Activated CD8-positive, alpha-beta memory T cell treated with anti-CD3 and anti-CD28 coated beads for 48 hours (primary cell): ENCODE results near the gene LAMA1.
"Not testable (repeated sequence)": the region's sequence is repeated elsewhere in the genome, so short reads cannot be mapped to it uniquely, and the experiment has no call there.

Experiments
- DNase-seq, 3 experiments: peaks; one replicate each; pipeline ENCODE4 v3.0.0-alpha.2; 2020; ENCODE audit warnings: low read depth in 2 of 3, low spot score in 2 of 3

LAMA1 gene, protein sequence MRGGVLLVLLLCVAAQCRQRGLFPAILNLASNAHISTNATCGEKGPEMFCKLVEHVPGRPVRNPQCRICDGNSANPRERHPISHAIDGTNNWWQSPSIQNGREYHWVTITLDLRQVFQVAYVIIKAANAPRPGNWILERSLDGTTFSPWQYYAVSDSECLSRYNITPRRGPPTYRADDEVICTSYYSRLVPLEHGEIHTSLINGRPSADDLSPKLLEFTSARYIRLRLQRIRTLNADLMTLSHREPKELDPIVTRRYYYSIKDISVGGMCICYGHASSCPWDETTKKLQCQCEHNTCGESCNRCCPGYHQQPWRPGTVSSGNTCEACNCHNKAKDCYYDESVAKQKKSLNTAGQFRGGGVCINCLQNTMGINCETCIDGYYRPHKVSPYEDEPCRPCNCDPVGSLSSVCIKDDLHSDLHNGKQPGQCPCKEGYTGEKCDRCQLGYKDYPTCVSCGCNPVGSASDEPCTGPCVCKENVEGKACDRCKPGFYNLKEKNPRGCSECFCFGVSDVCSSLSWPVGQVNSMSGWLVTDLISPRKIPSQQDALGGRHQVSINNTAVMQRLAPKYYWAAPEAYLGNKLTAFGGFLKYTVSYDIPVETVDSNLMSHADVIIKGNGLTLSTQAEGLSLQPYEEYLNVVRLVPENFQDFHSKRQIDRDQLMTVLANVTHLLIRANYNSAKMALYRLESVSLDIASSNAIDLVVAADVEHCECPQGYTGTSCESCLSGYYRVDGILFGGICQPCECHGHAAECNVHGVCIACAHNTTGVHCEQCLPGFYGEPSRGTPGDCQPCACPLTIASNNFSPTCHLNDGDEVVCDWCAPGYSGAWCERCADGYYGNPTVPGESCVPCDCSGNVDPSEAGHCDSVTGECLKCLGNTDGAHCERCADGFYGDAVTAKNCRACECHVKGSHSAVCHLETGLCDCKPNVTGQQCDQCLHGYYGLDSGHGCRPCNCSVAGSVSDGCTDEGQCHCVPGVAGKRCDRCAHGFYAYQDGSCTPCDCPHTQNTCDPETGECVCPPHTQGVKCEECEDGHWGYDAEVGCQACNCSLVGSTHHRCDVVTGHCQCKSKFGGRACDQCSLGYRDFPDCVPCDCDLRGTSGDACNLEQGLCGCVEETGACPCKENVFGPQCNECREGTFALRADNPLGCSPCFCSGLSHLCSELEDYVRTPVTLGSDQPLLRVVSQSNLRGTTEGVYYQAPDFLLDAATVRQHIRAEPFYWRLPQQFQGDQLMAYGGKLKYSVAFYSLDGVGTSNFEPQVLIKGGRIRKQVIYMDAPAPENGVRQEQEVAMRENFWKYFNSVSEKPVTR (N-terminal part only)

DNA sequence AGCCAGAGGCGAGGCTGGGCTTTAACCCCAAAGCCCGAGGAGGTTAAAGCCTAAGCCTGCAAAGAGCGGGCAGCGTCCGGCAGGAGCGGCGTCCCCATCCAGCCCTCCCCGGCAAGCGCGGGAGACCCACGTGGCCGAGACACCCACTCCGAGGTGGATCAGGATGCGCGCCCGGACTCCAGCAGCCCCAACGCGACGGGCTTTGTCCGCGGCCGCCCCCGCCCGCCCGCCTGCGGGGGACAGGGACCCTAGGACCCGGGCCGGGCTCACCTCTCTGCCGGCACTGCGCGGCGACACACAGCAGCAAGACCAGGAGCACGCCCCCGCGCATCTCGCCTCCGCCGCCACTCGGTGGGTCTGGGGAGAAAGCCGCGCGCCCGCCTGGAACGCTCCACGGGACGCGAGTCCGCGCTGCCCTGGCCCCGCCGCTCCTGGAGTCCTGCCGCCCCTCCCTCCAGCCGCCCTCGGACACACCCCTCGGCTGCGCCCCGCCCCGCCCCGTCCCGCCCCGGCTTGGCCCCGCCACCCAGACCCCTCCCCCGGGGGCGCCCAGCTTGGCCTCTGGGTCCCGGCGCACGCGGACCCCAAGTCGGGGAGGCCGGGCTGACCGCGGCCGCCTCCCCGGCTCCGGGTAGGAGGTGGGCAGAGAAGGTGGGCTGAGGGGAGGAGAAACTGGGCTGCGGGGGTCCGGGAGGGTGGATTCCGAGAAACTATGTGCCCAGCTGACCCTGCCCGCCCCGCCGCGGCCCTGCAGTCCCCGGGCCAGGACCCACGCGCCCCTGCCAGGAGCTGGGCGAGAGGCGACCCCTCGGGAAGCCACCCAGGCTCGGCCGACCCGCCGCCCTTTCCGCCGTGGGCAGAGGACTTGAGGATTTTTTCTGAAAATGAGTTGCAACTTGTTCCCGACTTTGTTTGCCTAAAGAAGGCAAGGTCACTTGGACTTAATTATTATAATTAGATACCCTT lies at the start of gene LAMA1:
TSS of gene LAMA1 (minus strand) at position 408 of the 966 bp plus-strand sequence. CDS start at position 331, 77 bp downstream.
- no peak for DNase-seq

DNA sequence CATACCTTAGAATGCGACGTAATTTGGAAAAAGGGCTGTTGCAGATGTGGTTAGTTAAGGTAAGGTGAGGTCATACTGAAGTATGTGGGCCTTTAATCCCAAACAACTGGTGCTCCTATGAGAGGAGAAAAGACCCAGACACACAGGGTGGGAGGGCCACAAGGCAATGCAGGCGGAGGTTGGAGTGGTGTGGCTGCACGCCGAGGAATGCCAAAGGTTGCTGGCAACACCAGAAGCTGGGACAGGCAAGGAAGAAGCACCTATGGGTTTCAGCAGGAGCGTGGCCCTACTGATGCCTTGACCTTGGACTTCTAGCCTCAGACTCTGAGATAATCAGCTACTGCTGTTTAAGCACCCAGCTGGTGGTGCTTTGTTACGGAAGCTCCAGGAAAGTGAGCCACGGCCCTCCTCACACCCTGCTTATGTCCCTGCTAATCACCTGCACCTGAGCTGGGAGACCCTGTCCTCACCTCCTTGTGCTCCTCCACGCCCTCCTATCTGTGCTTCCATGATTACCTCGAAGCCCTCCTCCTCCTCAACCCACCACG lies 48.3 kb upstream of the LAMA1 start:
- no peak for DNase-seq

DNA sequence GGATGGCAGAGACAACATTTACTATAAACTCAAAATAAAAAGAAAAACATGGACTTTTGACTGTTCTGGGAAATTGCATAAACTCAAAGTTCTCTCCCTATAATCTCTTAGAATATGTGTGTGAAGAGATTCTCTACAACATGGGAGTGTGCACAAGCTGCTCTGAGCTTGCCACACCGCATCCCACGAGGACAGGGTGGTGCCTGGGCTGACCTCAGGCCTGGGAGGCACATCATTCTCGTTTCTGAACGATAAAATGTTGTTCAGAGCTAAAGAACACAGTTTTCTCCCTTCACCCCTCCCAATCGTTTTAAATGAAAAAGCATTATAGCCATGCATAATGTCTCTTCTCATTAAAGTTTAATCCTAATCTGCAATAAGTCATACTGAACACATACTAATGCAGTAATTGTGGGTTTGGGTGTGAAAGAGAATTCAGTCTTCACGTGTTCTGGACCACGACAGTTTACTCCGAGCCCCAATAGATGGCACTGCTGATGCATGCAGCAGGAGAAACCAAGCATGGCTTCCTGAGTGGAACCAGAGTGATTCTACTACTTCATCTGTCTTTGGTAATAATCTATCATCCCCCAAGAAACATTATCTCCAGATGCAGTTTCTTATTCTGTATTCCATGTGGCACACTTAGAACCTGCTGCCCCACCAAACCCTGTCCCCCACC lies 46.9 kb upstream of the LAMA1 start:
- no peak for DNase-seq

DNA sequence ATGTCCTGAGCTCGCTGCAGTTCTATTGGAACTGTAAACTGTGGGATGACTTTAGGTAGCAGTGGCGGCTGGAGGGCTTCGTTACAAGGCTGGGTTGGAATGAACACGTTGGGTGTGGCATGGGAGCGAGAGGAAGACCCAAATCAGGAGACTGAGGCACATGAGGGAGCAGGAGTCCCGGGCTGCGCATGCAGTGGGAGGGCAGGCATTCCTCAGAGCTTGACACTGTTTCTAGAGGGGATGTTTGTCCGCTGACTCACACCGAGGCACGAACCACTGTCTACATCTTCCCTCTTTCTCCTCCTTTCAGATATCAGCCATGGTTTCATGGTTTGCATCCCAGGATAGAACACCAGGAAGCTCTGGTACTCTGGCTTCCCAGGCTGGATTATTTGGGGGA lies 40.6 kb upstream of the LAMA1 start:
- no peak for DNase-seq

DNA sequence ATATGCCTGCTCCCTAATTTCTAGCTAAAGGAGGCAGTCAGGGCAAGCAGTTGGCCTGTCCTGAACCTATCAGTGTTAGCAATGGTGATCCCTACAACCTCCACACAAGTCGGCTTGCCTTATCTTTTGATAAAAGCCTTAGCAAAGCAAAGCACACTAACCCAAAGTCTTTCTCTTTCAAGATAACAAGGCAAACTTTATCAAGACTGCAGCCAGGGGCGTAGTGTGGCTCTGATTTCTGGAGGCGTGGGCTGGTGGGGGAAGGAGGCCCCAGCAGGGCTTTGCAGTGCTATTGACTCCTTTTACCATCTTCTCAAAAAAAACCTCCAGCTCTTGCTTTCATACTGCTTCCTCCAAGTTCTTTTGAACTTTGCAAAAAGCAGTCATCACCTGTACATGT lies 40.2 kb upstream of the LAMA1 start:
- no peak for DNase-seq

DNA sequence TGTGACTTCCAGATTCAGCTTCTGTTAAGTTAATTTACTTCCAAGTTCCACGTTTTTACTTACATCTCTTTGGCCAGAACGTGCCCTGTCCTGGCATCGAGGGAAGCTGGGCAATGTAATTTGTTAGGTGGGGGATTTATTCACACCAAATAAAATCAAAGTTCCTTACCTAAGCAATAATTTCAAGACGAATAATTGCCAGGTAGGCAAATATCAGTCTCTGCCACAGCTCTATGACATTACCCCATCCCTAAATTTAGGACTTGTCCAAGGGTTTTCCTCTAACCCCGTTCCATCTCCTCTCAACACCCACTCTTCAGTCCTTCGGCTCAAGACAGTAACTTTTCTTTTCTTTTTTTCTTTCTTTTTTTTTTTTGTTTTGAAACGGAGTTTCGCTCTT lies 38.3 kb upstream of the LAMA1 start:
- no peak for DNase-seq

DNA sequence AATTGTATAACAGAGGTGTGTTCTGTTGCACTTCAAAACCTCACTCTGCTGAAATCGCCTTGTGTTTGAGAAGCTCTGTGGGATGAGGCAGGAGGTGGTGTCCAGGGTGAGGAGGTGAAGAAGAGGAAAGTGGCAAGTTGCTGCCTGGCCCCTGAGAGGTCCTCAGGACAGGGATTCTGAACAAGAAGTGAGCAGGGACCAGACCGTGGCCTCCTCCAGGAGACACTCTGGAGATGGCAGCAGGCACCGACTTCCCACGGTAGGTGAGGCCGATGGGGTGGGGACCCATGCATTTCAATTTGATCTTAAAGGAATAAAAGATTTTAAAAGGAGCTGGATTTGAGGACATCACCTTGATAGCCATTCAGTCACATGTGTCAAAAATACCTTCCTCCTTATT lies 37.5 kb upstream of the LAMA1 start:
- DNase-seq: no peak

DNA sequence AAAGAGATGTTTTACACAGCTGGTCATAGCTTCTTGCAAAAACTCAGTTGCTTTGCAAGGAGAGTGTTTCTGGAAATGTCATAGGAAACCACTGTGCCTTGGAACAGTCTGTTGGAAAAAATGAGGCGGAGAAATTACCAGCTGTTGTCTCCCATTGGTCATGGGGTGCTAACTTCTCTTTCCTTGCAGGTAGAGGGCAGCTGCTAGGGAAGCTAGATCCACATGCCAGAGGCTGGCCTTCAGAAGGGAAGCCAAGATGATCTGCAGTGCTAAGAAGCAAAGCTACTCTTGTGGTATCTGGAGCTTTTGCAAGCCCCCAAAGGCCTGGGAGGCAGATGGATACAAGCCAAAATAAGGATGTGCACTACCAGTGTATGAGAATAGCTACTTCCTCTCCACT lies 34.8 kb upstream of the LAMA1 start:
- DNase-seq: no peak

DNA sequence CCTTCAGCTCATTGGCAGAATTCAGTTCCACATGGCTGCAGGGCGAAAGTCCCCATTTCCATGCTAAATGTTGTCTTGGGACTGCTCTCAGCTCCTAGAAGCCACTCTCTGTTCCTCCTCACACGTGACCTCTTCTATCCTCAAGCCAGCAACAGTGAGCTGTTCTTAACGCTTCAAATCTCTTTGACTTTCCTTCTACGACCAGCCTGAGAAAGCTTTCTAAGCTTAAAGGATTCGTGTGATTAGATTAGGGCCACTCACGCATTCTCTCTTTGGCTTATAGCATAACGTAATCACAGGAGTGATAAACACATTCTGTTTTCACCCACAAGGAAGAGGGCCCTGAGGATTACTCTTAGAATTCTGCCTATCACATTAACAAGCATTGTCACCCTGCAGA lies 29.8 kb upstream of the LAMA1 start:
- no peak for DNase-seq

DNA sequence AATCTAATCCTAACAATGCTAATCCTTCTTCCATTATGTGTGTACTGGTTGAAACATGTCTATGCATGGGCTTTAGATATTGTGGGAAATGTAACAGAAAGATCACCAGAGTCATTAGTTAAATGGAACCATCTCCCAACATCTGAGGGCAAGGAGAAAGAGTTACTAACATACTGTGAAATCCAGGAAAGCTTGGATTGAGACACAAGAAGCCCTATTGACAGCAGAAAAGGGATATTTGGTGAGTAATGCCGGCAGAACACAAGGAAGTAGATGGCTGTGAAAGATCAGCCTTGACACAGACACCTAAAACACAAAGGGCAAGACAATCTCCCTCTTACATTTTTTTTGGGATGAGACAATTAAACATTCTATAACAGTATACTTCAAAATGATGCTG lies 28.5 kb upstream of the LAMA1 start:
- no peak for DNase-seq

DNA sequence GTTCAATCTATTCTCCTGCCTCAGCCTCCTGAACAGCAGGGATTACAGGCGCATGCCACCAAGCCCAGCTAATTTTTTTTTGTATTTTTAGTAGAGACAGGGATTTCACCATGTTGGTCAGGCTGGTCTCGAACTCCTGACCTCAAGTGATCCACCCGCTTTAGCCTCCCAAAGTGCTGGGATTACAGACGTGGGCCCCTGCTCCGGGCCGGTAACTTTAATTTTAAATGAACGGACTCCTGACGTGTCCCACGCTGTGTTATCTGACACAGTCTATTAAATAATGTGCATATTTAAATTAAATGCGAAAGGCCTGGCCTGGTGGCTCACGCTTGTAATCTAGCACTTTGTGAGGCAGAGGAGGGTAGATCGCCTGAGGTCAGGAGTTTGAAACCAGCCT lies 27.3 kb upstream of the LAMA1 start:
- not testable (repeated sequence) for DNase-seq

DNA sequence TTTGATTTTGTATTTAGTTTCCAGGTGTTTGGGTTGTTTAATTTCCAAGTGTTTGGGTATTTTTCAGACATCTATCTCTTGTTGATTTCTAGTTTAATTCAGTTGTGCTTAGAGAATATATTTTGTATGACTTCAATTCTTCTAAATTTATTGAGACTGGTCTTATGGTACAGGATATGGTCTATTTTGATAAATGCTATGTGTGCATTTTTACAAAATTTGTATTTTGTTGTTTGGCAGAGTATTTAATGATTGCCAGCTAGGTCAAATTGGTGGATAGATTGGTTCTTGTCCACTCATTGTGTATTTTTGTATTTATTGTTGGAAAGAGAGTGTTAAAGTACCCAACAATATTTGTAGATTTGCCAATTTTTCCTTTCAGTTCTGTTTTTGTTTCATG lies 23.7 kb upstream of the LAMA1 start:
- DNase-seq: no peak

DNA sequence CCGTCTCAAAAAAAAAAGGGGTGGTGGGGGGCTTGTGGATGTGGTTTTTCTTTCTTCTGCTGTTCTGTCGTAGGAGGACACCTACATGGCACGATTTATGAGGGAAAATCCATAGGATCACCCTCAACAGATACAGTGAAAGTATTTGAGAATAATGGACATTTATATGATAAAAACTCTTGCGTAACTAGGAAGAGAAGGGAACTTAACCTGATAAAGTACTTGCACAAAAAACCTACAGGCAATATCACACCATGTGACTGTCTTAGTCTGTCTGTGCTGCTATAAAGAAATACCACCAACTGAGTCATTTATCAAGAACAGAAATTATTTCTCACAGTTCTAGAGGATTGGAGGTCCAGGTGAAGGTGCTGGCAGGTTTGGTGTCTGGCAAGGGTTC lies 21.8 kb upstream of the LAMA1 start:
- no peak for DNase-seq

DNA sequence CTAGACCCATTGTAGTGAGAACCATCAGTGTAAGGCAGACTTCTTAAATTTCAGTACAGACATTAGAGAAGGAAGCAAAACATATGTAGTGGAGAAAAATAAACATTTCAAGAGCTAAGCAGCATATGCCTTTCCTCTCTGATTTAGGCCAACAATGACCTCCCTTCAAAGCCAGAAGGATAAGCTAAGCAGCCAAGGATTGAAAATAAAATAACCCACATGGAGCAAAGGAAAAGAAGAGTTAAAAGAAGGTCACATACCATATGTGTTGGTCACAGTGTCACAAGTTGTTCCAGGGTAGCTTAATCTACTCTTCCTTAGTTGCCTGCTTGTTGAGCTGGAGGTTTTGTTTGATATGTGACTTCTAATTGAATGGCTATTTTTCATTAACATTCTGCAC lies 15.6 kb upstream of the LAMA1 start:
- DNase-seq: no peak

DNA sequence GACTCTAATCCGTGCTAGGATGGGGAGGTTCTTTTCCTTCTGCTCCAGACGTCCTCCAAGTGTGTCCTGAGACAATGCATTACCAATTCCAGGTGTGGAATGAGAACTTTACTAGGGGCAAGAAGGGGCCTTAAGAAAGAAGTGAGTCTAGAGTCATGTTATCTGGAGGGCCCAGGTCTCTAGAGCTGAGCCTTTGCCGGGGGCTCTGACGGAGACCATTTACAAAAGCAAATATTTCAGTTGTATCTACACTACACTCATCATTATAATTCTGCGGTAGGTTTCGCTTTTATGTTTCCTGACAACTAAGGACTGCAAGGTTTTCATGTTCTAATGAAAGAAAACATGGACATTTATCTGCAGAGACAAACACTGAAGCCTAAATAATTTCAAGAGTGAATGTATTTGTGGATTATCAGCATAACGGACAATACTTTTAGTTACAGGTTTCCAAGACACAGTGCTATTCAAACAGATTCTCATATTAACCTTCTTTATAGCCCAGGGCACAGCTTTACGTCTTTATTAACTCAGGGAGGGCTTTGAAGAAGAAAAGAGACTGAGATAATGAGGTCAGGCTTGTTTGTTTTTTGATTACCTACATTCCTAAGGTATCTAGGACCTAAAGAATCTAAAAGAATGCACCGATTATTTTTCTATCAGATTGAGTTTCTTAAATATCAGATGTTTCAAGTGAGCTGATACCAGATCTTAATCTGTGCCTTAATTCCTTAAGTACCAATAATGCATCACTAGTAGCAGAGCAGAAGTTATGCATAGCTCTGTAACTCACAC lies 15.0 kb upstream of the LAMA1 start:
- no peak for DNase-seq

DNA sequence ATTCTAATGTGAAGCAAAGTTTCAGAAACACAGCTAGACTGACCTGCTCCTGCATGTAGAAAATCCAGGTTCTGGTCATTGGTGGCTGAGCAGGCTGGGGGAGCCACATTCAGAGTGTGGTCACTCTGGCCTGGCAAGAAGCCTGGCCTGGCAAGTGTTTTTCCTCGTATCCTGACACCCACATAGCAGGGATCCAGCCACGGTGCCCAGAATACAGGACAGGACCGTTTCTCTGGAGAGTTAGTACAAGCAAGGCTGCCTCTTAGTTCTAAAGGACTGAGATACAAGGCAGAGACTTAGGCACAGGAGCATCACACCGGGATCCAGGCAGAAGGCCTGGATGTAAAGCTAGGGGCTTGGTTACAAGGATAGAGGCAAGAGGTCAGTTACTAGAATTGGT lies 4.8 kb upstream of the LAMA1 start:
- no peak for DNase-seq

DNA sequence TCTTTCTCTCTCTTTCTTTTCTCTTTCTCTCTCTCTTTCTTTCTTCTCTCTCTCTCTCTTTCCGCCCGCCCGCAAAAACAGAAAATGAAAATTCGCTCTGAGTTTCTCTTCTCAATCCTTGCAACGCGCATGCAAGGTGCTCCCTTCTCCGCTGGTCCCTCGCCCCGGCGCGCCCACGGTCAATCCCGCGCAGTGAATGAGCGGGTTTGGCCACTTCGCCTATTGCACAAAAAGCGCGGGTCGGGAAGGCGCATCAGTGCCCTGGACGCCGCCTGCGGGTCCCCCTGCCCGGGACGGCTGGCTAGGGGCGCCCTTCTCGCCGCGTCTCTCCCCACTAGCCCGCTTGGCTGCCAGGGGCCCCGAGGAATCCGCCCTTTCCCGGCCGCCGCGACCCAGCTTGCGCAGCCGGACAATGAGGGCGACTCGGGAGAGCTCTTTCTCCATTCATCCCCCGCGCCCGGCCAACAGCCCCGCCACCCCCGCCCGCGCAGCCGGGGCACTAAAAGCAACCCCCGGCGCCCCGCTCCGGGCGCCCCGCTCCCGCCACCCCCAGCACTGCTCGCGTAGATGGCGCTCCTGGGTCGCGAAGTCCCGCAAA lies 706 bp downstream of the LAMA1 start:
- no peak for DNase-seq

DNA sequence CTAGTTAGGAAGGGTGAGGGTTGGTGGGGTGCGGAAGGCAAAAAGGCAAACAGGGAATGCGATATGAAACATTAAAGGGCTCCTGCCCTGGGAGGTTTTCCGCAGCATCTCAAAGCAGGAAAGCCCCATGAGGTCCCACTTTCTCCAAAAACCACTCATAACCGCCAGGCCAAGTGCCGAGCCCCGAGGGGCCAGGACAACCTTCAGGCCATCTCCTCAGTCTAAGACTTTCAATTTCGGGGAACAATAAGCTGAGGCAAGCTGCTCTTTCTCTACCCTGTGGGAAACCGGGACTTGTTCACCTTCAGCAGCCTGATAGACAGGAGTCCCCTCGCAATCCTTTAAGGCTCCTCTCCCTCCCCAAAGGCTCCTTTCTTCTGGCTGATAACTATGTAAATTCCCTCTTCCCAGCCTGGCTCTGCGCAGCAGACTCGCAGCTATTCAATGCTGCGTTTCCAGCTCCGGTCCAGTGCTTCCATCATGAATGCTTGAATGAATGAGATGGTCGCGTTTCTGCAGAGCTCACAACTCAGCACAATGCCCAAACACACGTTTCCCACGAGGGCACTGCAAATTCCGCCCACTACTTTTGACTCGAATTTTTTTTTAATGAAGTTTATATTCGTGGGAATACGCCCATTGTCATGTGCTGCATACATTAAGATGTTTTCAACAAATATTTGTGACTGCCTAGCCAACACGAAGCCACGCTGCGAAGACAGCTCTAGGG lies 1.4 kb downstream of the LAMA1 start:
- no peak for DNase-seq
